SW480 (cell line): ENCODE data around the gene LRRN1.

Experiments
- DNase-seq: peaks from one replicate; pipeline ENCODE4 v3.0.0-alpha.2; 2016; ENCODE audit warnings: low spot score

Gene LRRN1

DNA sequence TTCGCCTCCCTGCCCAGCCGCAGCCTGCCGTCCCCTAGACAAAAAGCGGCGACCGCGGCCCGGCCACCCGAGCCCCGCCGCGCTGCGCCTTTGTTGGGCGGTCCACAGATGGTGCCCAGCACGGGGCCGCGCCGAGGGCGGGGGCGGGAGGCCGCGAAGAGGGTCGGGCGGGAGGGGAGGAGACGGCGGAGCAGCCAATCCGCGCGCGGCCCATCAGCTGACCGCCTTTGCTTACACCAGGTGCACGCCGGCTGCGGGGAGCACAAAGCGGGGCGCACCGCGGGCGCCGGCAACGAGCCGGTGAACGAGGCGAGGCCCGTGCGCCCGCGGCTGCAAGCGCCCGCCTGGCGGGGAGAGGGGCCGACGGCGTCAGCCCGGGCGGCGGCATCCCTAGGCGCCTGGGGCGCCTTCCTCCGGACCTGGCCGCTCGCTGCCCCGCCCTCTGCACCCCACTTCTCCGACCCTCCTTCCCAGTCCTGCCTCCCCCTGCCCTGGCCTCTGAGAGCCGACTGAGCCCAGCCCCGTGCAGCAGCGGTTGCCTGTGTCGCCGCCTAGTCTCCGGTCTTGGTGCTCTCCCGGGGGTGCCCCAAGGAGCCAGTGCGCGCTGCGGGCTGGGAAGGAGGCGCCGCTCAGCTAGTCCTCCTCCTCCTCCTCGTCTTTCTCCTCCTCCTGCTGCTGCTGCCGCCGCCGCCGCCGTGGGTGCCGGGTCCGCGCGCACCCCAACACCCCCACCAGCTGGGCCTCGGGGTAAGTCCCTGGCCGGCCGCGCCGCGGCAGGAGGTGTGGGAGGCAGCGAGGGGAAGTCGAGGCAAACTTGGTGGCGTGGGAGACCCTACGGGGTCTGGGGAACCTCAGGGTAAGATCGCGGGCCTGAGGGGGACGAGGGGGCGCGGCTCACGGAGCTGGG lies at the start of gene LRRN1:
TSS of gene LRRN1 (plus strand) at position 259 of the 907 bp plus-strand sequence. CDS start 45,211 bp downstream, outside the sequence.
- peak; percentile 43 for DNase-seq

DNA sequence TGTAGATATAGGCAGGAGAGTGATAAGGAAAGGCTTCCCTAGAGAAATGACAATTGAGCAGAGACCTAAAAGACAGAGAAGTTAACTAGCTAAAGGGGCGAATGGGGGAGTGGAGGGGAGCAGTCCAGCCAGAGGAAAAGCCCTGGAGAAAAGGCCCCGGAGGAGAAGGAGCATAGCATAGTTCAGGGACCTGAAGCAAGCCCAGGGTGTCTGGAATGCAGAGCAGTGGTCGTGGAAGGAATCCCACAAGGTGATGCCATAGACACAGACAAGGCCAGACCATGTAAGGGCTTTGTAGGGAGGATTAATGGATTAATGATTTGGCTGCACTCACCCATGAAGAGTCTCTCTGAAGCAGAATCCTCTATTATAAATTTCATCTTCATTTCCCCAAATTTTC lies 45.8 kb upstream of the LRRN1 start:
- DNase-seq, result no peak

DNA sequence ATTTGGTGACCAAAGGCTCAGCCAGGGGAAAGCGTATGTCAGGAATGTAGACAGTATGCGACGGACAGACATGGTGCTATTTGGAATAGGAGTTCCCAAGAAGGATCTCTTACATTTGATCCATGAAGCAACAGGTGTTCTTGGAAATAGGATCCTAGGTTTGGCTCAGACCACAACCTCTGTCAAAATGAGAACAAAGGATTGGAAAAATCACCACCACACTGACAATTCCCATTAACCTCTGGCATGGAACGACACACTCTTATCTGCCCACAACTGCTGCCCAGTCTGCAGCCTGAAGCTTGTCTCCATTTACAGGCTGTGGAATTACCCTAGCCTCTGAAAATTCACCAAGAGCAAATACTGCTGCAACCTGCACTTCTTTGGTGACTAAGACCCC lies 33.6 kb upstream of the LRRN1 start:
- DNase-seq, result no peak

DNA sequence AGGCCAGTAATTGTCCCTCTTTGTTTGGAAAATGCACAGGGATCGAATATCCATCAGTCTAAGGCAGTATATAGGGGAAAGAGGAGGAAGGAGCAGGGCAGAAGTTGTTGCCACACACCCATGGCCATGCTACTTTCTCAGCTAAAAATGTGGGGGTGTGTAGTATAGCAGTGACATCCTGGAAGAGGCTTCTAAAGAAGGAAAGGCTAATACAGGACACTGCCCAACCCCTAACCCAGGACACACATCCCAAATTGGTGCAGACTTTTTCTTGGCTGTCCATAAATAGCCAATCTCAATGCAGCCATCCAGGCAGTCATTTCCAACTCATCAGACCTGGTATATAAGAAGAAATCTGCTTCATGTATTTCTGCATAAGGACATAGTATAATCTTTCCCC lies 33.1 kb upstream of the LRRN1 start:
- DNase-seq, result no peak

DNA sequence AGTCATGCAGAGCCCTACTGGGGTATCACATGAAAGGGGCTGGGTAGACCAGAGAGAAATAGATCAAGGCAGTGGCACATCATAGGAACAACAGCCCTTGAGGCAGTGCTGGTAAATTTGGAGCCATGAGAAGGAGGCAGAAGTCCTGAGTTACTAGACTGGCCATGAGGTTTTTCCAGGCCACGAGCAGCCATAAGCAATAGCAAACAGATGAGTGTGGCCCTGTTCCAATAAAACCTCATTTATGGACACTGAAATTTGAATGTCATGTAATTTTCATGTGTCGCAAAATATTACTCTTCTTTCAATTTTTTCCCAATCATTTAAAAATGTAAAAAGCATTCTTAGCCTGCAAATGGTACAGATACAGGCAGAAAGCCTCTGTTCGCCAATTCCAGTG lies 28.1 kb upstream of the LRRN1 start:
- no peak for DNase-seq

DNA sequence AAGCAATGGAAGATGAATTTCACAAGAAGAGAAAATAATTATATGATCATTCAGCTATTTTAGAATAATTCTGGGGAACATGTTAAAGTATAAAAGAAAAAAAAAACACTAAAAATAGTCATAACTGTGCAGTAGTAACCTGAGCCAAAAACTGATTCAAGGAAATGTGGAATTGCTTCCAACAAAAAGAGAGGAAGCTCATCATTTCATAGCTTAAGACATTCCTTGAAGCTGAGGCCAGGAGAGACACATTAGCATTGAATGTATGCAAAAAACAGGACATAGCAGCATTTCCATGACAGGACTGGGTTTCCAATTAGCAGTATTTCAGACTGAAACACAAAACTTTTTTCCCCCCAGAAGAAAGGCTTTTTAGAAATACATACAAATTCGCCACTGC lies 27.7 kb upstream of the LRRN1 start:
- no peak for DNase-seq

DNA sequence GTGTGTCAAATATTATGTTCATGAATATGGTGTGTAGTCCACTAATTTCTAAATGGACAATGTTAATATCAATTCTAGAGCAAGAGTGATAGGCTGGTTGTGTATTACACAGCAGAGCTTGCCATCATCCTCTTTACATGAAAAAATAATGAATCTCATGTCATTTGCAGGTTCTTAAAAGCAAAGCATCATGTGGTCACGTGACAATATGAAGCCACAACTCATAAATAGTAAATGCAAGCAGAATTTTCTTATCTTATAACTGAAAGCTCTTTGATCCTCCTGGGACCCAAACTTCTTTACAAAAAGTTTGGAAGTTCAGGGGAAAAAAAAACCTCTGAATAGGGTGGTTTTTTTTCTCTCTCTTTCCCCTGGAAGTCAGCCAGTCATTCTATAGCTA lies 26.9 kb upstream of the LRRN1 start:
- DNase-seq, result no peak

DNA sequence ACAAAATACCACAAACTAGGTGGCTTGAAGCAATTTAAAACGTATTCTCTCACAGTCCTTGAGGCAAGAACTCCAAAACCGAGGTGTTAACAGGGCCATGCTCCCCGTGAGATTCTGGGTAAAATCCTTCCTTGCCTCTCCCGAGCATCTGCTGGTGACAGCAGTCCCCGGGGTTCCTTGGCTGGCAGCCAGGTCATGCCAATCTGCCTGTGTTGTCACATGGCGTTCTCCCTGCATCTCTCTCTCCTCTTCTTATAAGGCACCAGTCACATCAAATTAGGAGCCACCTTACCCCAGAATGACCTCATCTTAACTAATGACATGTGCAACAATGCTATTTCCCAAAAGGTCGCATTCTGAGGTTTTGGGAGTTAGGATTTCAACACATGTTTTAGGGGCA lies 26.3 kb upstream of the LRRN1 start:
- no peak for DNase-seq

DNA sequence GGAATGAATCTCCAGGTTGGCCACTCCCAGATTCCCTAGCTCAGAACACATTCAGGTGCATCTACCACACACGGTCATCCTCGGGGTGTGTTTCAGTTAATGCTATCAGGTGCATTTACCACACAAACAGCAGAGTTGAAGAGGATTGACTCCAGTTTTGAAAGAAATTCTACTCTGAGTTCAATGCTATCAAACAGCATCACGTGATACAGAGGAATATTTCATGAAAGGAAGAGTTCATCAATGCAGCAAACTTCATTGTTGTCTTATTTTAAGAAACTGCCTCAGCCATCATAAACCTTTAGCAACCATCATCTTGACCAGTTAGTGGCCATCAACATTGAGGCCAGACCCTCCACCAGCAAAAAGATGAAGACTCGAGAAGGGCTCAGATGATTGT lies 22.6 kb upstream of the LRRN1 start:
- no peak for DNase-seq

DNA sequence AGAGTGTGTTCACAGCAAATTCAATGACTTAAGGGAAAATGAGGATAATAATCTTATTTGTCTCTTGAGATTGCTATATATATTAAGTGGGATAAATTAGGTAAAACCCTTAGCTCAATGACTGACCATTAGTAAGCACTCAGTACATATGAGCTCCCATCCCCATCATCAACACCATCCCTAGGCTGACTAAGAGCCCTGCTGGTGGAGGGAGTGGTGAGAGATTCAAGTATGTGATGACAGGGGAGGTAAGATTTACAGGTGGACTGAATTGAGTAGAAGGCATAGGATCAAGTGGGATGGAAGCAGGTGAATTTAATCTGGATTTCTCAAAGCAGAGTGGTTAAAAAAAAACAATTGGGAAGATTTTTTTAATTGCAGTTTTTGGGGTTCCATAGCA lies 21.0 kb upstream of the LRRN1 start:
- DNase-seq, result no peak

DNA sequence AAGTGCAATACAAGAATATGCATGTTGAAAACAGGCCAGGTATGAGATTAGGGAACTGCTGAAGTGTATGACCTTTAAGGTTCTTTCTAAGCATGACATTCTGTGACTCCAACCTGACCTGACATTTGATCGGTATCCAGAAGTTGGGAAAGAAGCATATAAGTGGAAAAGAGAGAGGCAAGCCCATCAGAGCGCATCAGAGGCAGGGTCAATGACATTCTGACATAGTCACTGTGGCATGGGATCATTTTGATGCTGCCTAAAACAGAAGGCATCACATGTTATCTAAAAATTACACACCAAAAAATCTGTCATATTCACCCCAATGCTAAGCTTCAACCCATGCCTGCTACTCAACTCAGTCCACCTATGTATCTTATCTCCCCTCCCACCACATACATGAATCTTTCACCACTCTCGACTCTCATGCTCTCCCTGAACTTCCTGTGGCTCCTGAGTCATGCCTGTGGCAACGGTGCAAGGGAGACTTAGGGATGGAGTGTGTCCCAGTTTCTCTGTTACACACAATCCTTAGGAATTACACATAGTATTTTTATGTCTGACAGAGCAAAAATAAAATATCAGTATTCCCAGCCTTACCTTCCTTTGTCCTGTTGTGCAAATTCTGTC lies 20.5 kb upstream of the LRRN1 start:
- no peak for DNase-seq

DNA sequence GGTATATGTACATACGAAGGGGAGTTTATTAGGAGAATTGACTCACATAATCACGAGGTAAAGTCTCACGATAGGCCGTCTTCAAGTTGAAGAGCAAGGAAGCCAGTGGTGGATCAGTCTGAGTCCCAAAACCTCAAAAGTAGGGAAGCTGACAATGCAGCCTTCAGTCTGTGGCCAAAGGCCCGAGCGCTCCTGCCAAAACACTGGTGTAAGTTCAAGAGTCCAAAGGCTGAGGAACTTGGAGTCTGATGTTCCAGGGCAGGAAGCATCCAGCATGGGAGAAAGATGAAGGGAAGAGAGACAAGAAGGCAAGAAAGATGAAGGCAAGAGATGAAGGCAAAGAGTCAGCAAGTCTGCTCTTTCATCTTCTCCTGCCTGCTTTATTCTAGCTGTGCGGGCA lies 16.8 kb upstream of the LRRN1 start:
- DNase-seq, result no peak

DNA sequence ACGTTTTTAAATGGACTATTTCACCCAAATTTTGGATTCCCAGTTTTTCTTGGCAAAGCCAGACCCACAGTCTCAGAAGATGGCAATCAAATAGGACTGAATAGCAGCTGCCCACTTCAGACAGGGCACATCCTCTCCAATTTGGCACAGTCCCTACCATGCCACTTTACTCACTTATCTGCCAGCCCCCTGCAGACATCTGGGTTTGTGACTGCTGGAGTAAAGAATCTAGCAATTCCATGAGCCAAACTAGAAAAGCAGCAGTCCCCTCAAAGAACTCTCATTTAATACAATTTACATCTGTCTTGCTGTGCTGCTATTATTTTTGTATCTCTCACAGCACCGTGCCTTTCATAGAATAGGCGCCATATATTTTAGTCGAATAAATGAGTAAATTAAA lies 16.0 kb upstream of the LRRN1 start:
- no peak for DNase-seq

DNA sequence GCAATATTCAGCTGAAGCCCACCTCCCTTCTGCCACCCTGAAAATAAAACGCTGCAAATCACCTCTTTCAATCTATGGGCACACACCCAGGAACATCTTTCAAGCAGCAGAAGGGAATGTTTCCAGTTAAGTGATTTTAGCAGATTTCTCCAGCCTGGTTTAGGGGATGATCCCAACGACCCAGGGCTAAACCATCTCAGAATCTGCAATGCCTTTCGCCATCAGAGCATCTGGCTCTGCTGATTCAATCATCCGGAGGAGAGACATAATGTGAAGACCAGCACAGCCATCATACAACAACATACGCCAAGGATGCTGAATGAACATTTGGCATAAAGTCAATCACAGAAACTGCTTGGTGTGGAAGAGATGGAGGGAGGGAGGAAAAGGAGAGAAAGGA lies 15.5 kb upstream of the LRRN1 start:
- DNase-seq, result no peak

DNA sequence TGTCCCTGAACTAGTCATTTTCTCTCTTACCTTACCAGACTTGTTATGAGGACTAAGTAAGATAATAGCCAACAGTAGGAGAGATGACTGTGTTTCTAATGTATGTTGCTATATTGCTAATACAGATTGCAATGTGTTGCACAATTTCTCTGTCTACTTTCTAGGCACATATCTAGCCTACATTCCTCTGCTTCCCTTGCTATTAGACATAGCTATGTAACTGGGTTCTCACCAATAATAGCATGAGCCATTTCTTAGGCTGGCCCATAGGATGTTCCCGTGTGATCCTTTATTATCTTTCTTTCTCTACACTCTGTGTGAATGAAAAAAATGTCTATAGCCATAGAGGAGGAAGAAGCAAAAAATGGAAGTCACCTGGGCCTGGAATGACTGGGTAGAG lies 6.8 kb upstream of the LRRN1 start:
- DNase-seq, result no peak

DNA sequence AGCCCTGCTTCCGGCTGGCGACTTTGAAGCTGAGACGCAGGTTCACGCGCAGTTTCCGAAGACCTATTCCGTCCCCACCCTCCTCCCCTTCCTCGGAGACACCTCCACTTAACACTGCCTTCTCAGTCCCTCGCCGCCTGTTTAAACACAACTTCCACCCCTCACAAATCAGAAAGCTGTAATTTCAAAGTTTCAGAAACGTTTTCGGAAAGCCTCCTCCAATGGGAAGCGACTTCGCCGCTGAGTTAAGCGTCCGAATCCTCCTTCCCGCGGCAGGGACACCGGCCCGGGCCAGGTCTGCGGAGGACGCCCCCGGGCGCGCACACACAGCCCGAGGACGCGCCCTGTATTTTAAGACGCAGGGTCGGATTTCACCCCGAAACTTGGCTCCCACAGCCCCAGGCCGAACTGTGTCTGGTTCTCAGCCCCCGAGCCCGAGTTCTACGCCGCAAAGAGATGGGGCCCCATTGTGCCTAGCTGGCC lies 559 bp upstream of the LRRN1 start:
- peak; percentile 14 for DNase-seq

DNA sequence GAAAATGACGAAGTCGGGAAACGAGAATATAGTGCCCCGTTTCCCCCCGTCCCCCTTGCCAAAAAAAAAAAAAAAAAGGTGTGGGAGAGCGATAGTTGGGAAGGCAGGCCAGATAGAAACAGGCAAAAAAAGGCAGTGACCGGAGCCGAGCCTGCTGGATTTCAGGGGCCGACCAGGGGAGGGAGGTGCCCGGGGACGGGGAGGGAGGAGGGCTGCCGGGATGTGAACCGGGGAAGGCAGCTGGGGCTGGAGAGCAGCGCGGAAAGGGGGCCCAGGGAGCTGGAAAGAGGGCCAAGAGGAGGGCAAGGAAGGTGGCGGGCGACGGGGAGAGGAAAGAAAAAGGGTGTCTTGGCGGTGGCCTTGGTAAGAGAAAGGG lies 837 bp downstream of the LRRN1 start:
- peak; percentile 3 for DNase-seq

DNA sequence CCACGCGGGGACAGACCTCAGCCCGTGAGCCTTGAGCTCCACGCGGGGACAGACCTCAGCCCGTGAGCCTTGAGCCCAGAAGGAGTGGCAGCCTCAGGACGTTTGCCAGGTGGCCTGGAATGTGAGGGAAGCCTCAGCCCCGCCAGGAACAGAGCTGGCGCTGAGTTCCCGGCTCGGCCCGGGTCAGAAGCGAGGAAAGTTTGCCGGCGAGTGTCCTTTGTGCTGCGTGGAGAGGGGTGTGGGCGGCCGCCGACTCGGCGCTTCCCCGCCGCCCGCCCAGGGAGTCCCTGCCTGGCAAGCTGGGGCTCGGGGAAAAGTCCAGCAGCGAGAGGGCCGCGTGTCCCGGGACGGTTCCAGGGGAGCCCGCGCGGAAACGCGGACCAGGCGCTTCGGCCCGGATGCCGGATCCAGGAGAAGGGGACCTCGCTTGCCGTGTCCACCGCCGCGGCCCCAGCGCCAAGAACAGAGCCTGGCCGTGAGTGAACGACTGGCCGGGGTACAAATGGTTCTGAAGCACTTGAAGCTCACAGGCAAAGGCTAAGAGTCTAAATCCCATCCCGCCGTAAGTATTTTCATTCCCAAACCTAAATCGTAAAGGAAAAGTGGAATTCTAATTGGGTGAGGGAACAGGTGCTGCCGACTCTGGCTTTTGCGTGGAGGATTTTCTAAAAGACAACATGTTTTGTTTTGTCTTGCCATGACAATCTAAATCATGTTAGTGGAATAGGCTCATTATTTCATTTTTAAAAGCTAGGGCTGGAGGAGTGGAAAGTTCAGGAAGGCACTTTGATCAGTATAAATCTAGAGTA lies 1.7 kb downstream of the LRRN1 start:
- DNase-seq, result no peak

DNA sequence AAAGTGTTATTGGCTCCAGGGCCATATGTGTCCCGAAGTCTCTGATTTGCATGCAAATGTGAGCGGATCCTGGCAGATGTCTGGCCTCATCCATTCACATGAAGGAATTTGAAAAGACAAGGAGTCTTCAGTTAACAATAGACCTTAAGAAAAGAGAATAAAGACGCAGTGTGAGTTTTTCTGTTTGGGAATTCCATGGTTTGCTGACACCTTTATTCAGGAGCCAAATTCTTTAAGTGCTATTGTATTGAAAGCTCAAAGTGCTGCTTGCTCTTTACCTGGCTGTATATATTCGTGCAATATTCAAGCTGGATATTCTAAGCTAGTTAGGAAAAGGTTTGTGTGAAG lies 2.2 kb downstream of the LRRN1 start:
- no peak for DNase-seq

DNA sequence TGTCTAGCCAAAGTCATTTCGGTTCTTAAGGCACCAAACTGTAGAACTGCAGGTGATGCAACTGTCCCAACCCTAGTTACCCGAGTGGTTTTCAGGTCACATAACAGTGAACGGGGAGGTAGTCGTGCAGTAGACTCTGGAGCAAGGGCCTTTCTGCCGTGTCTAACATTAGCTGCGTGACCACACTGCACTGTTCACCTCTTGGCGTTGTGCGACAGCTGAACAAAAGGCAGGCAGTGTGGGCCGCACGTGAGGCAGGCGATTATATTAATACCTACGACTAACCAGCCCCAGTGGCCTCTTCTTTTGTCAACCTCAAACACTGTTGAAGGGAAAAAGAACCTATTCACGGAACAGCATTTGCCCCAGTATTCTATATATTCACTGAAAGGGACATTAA lies 2.8 kb downstream of the LRRN1 start:
- no peak for DNase-seq

DNA sequence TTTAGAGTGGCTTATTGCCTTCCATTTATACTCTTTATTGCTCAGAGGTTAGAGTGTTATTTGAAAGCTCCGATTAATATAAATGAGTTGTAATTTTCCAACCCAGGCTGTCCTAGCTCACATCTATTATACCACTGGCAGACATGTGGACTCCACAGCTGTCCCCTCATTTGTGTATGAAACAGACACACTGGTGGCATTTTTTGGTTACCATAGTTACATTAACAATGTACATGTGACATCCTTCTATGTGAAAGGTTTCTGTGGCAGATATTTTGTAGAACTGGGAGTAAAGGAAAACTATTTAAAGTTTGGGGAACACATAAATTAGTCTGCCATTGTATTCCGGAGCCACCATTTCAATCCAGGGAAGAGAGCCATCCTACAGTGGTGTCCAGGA lies 5.3 kb downstream of the LRRN1 start:
- DNase-seq, result no peak

DNA sequence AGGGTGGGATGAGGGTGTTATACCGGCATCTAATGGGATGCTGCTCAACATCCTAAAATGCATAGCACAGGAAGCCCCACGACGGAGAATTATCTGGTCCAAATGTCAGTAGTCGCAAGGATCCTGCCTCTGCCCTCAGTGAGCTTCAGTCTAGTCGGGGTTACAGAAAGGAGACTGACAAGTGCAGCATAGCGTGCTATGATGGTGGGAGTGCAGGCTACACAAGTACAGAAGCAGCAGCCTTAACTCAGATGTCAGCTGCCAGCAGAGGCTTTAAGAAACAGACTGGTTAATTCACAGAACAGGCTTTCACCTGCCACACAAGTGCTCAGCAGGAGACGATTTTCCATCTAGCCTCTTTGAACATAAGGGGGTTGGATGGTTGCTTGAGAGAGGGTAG lies 6.9 kb downstream of the LRRN1 start:
- DNase-seq, result no peak

DNA sequence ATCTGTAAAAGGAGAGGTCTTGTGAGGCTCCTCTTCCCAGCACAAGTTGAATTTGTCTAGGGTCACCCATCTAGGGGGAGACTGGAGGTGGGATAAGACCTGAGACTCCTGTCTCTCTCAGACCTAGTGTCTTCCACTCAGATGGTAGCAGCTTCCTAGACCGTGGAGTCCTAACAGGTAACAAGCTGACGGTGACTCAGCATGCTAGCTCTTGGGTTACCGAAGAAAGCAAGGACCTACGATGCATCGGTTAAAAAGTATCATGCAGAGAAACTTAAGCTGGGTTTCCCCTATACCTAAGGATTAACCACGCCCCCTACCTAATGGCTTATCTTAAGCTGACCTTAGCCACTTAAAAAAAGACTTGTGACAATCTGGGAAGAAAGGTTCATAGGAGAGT lies 7.6 kb downstream of the LRRN1 start:
- no peak for DNase-seq
